HG03025 (cell line): ENCODE results near the gene ZC3H4.
"Not testable (repeated sequence)": the region's sequence is repeated elsewhere in the genome, so short reads cannot be mapped to it uniquely, and the experiment has no call there.

Experiments used
- ATAC-seq: cut with Tn5 transposase; IDR thresholded peaks from one replicate; pipeline ENCODE4 v1.9.1; 2021; ENCODE audit warnings: mild to moderate bottlenecking, moderate library complexity; ENCODE audit not compliant: unreplicated experiment, low FRiP score

The ZC3H4 gene

GRCh38 chr19:47112997-47113849, at the start of gene ZC3H4:
TSS of gene ZC3H4 (minus strand) at chr19:47113776. CDS start at chr19:47112584, 1,192 bp downstream.
- ATAC-seq = peak; percentile 76

- no peak for ATAC-seq
These were observed 48.4 kb upstream of the ZC3H4 start for GRCh38 chr19:47161876-47162489.

GRCh38 chr19:47158879-47159503, 45.4 kb upstream of the ZC3H4 start:
- no peak for ATAC-seq

GRCh38 chr19:47158367-47158791, 44.8 kb upstream of the ZC3H4 start:
- no peak for ATAC-seq

- no peak for ATAC-seq
These were observed 44.1 kb upstream of the ZC3H4 start for GRCh38 chr19:47157431-47158321.

GRCh38 chr19:47156861-47157430, 43.4 kb upstream of the ZC3H4 start:
- no peak for ATAC-seq

- ATAC-seq = no peak
These were observed 41.6 kb upstream of the ZC3H4 start for GRCh38 chr19:47155148-47155547.

- no peak for ATAC-seq
These were observed 39.7 kb upstream of the ZC3H4 start for GRCh38 chr19:47153266-47153665.

- ATAC-seq = no peak
These were observed 39.1 kb upstream of the ZC3H4 start for GRCh38 chr19:47152632-47153031.

GRCh38 chr19:47152205-47152604, 38.6 kb upstream of the ZC3H4 start:
- no peak for ATAC-seq

GRCh38 chr19:47151627-47152026, 38.1 kb upstream of the ZC3H4 start:
- ATAC-seq = no peak

- no peak for ATAC-seq
These were observed 33.3 kb upstream of the ZC3H4 start for GRCh38 chr19:47146920-47147319.

GRCh38 chr19:47145639-47146486, 32.3 kb upstream of the ZC3H4 start:
- ATAC-seq = no peak

- ATAC-seq = no peak
These were observed 31.1 kb upstream of the ZC3H4 start for GRCh38 chr19:47144630-47145029.

GRCh38 chr19:47143322-47144073, 29.9 kb upstream of the ZC3H4 start:
- ATAC-seq = no peak

GRCh38 chr19:47142779-47143178, 29.2 kb upstream of the ZC3H4 start:
- ATAC-seq = no peak

GRCh38 chr19:47141695-47142094, 28.1 kb upstream of the ZC3H4 start:
- no peak for ATAC-seq

- not testable (repeated sequence) for ATAC-seq
These were observed 27.7 kb upstream of the ZC3H4 start for GRCh38 chr19:47141252-47141651.

GRCh38 chr19:47135156-47135555, 21.6 kb upstream of the ZC3H4 start:
- no peak for ATAC-seq
